Neutrophil (primary cell): Measurements from ENCODE around the gene AFF1.

ENCODE experiments used
- H3K27ac ChIP-seq: fragments of 200-600 bp; sonication (generic); 2 replicates; pipeline ENCODE4 v1.5.1; 2016; ENCODE audit warnings: mild to moderate bottlenecking, moderate library complexity
- H3K27me3 ChIP-seq: fragments of 200-600 bp; sonication (generic); 2 replicates; pipeline ENCODE4 v1.6.0; 2016; ENCODE audit warnings: mild to moderate bottlenecking
- H3K36me3 ChIP-seq: fragments of 200-600 bp; sonication (generic); 2 replicates; pipeline ENCODE4 v1.5.1; 2017
- H3K4me1 ChIP-seq, 2 experiments: fragments of 200-600 bp in 1 of 2; sonication (generic) in 1 of 2; 1 replicate in 1 of 2; 2 replicates in 1 of 2; pipeline versions ENCODE4 v1.5.1 to v1.6.1; 2013 to 2016; ENCODE audit warnings: low read depth in 1 of 2, low read length in 1 of 2, mild to moderate bottlenecking in 1 of 2, moderate library complexity in 1 of 2; ENCODE audit not compliant: control insufficient read depth in 1 of 2, insufficient read depth in 1 of 2
- H3K4me3 ChIP-seq, 2 experiments: fragments of 200-600 bp in 1 of 2; sonication (generic) in 1 of 2; 1 replicate in 1 of 2; 2 replicates in 1 of 2; pipeline ENCODE4 v1.5.1; 2013 to 2016; ENCODE audit warnings: low read depth in 1 of 2, low read length in 1 of 2, mild to moderate bottlenecking in 1 of 2, moderate library complexity in 1 of 2
- H3K9me3 ChIP-seq: fragments of 200-600 bp; sonication (generic); 2 replicates; pipeline ENCODE4 v1.5.1; 2016
- CTCF ChIP-seq: fragments of 200-600 bp; sonication (generic); IDR thresholded peaks from 2 replicates; pipeline ENCODE4 v1.5.1; 2016; ENCODE audit warnings: antibody characterized with exemption

AFF1 gene

GRCh38 chr4:86974551-86974994 is 39.8 kb downstream of the AFF1 start:
- Histone ChIP-seq H3K4me3 (no peak overlapping the region), H3K27me3 (no peaks in the 10 kb centered on the region), H3K27ac (peak overlapping the region; percentile 21), H3K9me3 (no peaks in the 10 kb centered on the region), H3K4me1 (peaks cover 22 to 26% of the 10 kb centered on the region in 2 experiments), H3K36me3 (no peaks in the 10 kb centered on the region)
- no peak for TF ChIP-seq CTCF

- peaks cover 22 to 26% of the 10 kb centered on the region in 2 experiments for H3K4me1 ChIP-seq
These were observed 41.1 kb downstream of the AFF1 start for GRCh38 chr4:86975927-86976326.

GRCh38 chr4:86976801-86977485 is 42.1 kb downstream of the AFF1 start:
- Histone ChIP-seq H3K4me1 (peaks cover 25 to 31% of the 10 kb centered on the region in 2 experiments), H3K27ac (no peak overlapping the region), H3K36me3 (no peaks in the 10 kb centered on the region), H3K4me3 (no peak overlapping the region), H3K27me3 (no peaks in the 10 kb centered on the region), H3K9me3 (no peaks in the 10 kb centered on the region)
- no peak for TF ChIP-seq CTCF

More at GRCh38 chr4:86975927-86976326, 41.1 kb downstream of the AFF1 start:
- H3K4me3 ChIP-seq, result no peak overlapping the region
- H3K27me3 ChIP-seq, result no peaks in the 10 kb centered on the region
- H3K27ac ChIP-seq, result no peak overlapping the region
- no peak for TF ChIP-seq CTCF
- no peaks in the 10 kb centered on the region for H3K9me3 ChIP-seq
- no peaks in the 10 kb centered on the region for H3K36me3 ChIP-seq

GRCh38 chr4:86977621-86978184 is 42.9 kb downstream of the AFF1 start:
- H3K36me3 ChIP-seq, result no peaks in the 10 kb centered on the region
- TF ChIP-seq CTCF, result no peak
- no peak overlapping the region for H3K27ac ChIP-seq
- no peak overlapping the region for H3K4me3 ChIP-seq
- H3K9me3 ChIP-seq, result no peaks in the 10 kb centered on the region
- peaks cover 33 to 36% of the 10 kb centered on the region in 2 experiments for H3K4me1 ChIP-seq
- H3K27me3 ChIP-seq, result no peaks in the 10 kb centered on the region

GRCh38 chr4:86978709-86979108 is 43.9 kb downstream of the AFF1 start:
- H3K9me3 ChIP-seq, result no peaks in the 10 kb centered on the region
- H3K27ac ChIP-seq, result no peak overlapping the region
- no peak overlapping the region for H3K4me3 ChIP-seq
- TF ChIP-seq CTCF, result no peak
- H3K4me1 ChIP-seq, result peaks cover 28 to 33% of the 10 kb centered on the region in 2 experiments
- no peaks in the 10 kb centered on the region for H3K27me3 ChIP-seq
- H3K36me3 ChIP-seq, result no peaks in the 10 kb centered on the region
